Gastroesophageal sphincter (tissue), 4 donors: ENCODE data around the gene ZBTB7C. TPM values are rescaled to one million over a fixed set of nuclear protein-coding genes. Genes with fewer than 3 reads are reported as not detected.

Source experiments
- ATAC-seq: fragments of 150-250 bp; one replicate; pipeline ENCODE4 v1.9.1; 2016; ENCODE audit warnings: mild to moderate bottlenecking, moderate library complexity
- H3K27ac ChIP-seq, 4 donors: fragments of 200-600 bp; sonication (generic) in 3 of 4; 1 replicate in 3 of 4; 2 replicates in 1 of 4; pipeline ENCODE4 v1.5.1; 2016 to 2019
- H3K27me3 ChIP-seq: fragments of 200-600 bp; sonication (generic); one replicate; pipeline ENCODE4 v1.5.1; 2019
- H3K36me3 ChIP-seq, 2 donors: fragments of 200-600 bp; sonication (generic); one replicate each; pipeline ENCODE4 v1.5.1; 2019; ENCODE audit warnings: control low read depth in 1 of 2
- H3K4me1 ChIP-seq, 3 donors: fragments of 200-600 bp; sonication (generic); 1 replicate in 2 of 3; 2 replicates in 1 of 3; pipeline ENCODE4 v1.5.1; 2016 to 2019; ENCODE audit warnings: control low read depth in 2 of 3
- H3K4me3 ChIP-seq, 2 donors: fragments of 200-600 bp; sonication (generic); one replicate each; pipeline ENCODE4 v1.5.1; 2019; ENCODE audit warnings: mild to moderate bottlenecking in 1 of 2, moderate library complexity in 1 of 2
- H3K9me3 ChIP-seq, 3 donors: fragments of 200-600 bp; sonication (generic); one replicate each; pipeline ENCODE4 v1.5.1; 2017 to 2019; ENCODE audit warnings: control low read depth in 2 of 3
- EP300 ChIP-seq: sonication (generic); formaldehyde crosslinking; IDR thresholded peaks from one replicate; pipeline ENCODE4 v1.6.1; 2017; ENCODE audit warnings: antibody characterized with exemption, mild to moderate bottlenecking
- POLR2A ChIP-seq, 2 donors: fragments of 450-650 bp; IDR thresholded peaks; one replicate each; pipeline ENCODE4 v1.6.1; 2017; ENCODE audit warnings: antibody characterized with exemption in 2 of 2, mild to moderate bottlenecking in 2 of 2, moderate library complexity in 1 of 2
- POLR2AphosphoS5 ChIP-seq: sonication (generic); formaldehyde crosslinking; IDR thresholded peaks from one replicate; pipeline ENCODE4 v1.6.1; 2017; ENCODE audit warnings: antibody characterized with exemption
- WGBS, 2 donors: methylation state at CpG; one replicate each; pipeline ENCODE4 v1.1.5; 2018; ENCODE audit warnings: low coverage in 1 of 2; 5-methylcytosine and 5-hydroxymethylcytosine counted together
- total RNA-seq, 4 donors: library from RNA; depleted of rRNA; stranded (reverse); fragments of >200 nt; gene quantifications; one replicate each; pipeline ENCODE4 v1.1.0, GENCODE V29; 2016
- TF ChIP-seq, protein P1 (sequence below), 4 experiments: fragments of 200-600 bp in 2 of 4; fragments of 450-650 bp in 2 of 4; sonication (generic) in 1 of 4; IDR thresholded peaks; one replicate each; pipeline ENCODE4 v1.5.1; 2017 to 2019; ENCODE audit warnings: antibody characterized with exemption in 4 of 4, mild to moderate bottlenecking in 2 of 4, moderate library complexity in 2 of 4

Gene ZBTB7C
- total RNA-seq, 4 donors from 2014 or later, result 7.8 to 15.4 (median 11.8) TPM

DNA sequence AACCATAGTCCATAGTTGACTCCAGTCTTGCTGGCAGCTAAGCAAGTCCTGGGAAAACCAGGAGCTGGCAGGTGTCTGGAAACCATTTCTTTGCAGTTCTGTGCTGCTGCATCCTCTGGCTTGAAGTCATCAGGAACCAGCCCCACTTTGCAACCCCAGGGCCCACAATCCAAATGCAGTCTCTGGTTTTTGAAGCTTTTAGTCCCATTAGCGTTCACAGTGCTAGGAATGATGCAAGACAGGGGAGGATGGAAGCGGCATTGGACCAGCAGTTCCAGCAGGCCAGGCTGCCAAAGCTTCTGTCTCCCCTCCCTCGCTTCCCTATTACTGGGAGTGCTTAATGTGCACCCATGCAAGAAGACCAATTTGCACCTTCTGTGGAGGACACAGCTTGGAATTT lies 106.4 kb downstream of the ZBTB7C start:
- ATAC-seq, result no peak
- Histone ChIP-seq H3K27ac (no peak overlapping the region), H3K36me3 (no peaks in the 10 kb centered on the region), H3K27me3 (no peaks in the 10 kb centered on the region), H3K9me3 (no peaks in the 10 kb centered on the region), H3K4me3 (no peak overlapping the region), H3K4me1 (peaks cover 0 to 37% (median 0%) of the 10 kb centered on the region in 3 donors)
- WGBS, 2 donors, result 63% methylated on average over 2 of the region's 3 CpGs; no CpG with 5 or more reads in 1 of the 2 donors
- TF ChIP-seq EP300 (no peak), POLR2AphosphoS5 (no peak), POLR2A (IDR thresholded peaks at IDR 0.05) (no peak)
- TF ChIP-seq, protein P1, sequence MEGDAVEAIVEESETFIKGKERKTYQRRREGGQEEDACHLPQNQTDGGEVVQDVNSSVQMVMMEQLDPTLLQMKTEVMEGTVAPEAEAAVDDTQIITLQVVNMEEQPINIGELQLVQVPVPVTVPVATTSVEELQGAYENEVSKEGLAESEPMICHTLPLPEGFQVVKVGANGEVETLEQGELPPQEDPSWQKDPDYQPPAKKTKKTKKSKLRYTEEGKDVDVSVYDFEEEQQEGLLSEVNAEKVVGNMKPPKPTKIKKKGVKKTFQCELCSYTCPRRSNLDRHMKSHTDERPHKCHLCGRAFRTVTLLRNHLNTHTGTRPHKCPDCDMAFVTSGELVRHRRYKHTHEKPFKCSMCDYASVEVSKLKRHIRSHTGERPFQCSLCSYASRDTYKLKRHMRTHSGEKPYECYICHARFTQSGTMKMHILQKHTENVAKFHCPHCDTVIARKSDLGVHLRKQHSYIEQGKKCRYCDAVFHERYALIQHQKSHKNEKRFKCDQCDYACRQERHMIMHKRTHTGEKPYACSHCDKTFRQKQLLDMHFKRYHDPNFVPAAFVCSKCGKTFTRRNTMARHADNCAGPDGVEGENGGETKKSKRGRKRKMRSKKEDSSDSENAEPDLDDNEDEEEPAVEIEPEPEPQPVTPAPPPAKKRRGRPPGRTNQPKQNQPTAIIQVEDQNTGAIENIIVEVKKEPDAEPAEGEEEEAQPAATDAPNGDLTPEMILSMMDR (IDR thresholded peaks at IDR 0.05), result no peak

DNA sequence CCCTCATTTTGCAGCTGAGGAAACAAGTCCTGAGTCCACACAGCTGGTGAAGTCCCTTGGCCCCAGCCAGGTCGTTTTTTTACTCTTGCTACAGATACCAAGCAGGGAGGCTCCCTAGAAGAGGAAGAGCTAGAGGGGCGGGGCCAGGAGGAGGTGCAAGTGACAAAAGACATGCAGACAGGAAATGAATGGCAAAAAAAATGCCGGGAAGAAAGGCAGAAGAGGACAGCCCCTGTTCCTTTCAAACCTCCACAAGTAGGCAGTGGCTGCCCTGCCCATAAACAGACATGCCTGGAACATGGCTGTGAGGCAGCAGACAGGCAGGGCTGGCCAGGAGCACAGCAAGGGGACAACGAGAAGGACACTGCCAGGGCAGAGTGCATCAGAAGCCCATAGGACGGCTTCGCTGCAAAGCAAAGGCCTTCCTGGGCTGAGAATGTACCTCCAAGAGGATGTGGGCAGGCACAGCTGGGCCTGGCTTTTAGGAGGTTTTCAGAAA lies 108.7 kb downstream of the ZBTB7C start:
- H3K4me1 ChIP-seq, result peaks cover 0 to 23% (median 2%) of the 10 kb centered on the region in 3 donors
- H3K9me3 ChIP-seq, result no peaks in the 10 kb centered on the region
- no peak overlapping the region for H3K4me3 ChIP-seq
- no peaks in the 10 kb centered on the region for H3K36me3 ChIP-seq
- WGBS, 2 donors, result 13 to 46% methylated on average over 3 to 6 of the region's 6 CpGs
- no peak for TF ChIP-seq POLR2AphosphoS5
- TF ChIP-seq POLR2A (IDR thresholded peaks at IDR 0.05), result no peak
- TF ChIP-seq, protein P1 (IDR thresholded peaks at IDR 0.05), result no peak
- no peak for TF ChIP-seq EP300
- H3K27ac ChIP-seq, result no peak overlapping the region
- ATAC-seq, result peak; percentile 15
- H3K27me3 ChIP-seq, result no peaks in the 10 kb centered on the region

DNA sequence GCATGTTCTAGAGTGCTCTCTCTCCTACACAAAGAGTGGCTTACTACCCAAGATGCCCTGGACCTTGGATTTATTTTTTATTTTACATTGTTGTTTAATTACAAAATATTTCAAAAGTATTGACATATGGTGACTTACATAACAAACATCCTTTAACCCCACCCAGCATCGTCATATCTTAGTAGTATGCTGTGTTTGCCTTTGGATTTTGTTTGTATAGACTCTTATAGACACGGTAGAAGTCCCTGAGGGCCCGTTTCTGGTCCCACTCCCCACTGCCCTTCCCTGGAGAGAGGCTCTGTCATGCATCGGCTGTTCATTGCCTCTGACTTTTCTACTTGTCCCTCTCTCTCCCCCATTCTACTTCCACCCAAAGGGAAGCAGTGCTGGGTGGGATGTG lies 112.0 kb downstream of the ZBTB7C start:
- peaks cover 0 to 42% (median 15%) of the 10 kb centered on the region in 3 donors for H3K4me1 ChIP-seq
- WGBS, 2 donors, result 78 to 93% methylated on average over 4 of the region's 4 CpGs
- ATAC-seq, result no peak
- no peaks in the 10 kb centered on the region for H3K9me3 ChIP-seq
- H3K27me3 ChIP-seq, result no peaks in the 10 kb centered on the region
- TF ChIP-seq, protein P1 (IDR thresholded peaks at IDR 0.05), result no peak
- TF ChIP-seq EP300 (no peak), POLR2AphosphoS5 (no peak), POLR2A (IDR thresholded peaks at IDR 0.05) (no peak)
- H3K4me3 ChIP-seq, result no peak overlapping the region
- no peaks in the 10 kb centered on the region for H3K36me3 ChIP-seq
- H3K27ac ChIP-seq, result no peak overlapping the region

DNA sequence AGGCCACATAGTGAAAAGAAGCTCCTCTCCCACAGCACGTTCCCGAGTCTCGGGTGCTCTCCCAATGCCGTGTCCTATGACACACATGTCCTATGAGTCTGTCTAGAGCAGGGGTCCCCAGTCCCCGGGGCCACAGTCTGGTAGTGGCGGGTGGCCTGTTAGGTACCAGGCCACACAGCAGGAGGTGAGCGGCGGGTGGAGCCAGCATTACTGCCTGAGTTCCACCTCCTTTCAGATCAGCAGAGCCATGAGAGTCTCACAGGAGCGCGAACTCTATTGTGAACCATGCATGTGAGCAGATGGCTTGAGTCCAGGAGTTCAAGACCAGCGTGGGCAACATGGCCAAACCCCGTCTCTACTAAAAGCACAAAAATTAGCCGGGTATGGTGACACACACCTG lies 112.6 kb downstream of the ZBTB7C start:
- WGBS, 2 donors, result 96 to 97% methylated on average over 4 to 7 of the region's 13 CpGs
- no peaks in the 10 kb centered on the region for H3K36me3 ChIP-seq
- no peak for ATAC-seq
- H3K4me1 ChIP-seq, result peaks cover 0 to 42% (median 15%) of the 10 kb centered on the region in 3 donors
- TF ChIP-seq POLR2AphosphoS5 (no peak), POLR2A (IDR thresholded peaks at IDR 0.05) (no peak), EP300 (no peak)
- TF ChIP-seq, protein P1 (IDR thresholded peaks at IDR 0.05), result no peak
- no peak overlapping the region for H3K4me3 ChIP-seq
- peak overlapping the region in 1 of 4 donors; percentile 66 for H3K27ac ChIP-seq
- H3K9me3 ChIP-seq, result no peaks in the 10 kb centered on the region
- H3K27me3 ChIP-seq, result no peaks in the 10 kb centered on the region

DNA sequence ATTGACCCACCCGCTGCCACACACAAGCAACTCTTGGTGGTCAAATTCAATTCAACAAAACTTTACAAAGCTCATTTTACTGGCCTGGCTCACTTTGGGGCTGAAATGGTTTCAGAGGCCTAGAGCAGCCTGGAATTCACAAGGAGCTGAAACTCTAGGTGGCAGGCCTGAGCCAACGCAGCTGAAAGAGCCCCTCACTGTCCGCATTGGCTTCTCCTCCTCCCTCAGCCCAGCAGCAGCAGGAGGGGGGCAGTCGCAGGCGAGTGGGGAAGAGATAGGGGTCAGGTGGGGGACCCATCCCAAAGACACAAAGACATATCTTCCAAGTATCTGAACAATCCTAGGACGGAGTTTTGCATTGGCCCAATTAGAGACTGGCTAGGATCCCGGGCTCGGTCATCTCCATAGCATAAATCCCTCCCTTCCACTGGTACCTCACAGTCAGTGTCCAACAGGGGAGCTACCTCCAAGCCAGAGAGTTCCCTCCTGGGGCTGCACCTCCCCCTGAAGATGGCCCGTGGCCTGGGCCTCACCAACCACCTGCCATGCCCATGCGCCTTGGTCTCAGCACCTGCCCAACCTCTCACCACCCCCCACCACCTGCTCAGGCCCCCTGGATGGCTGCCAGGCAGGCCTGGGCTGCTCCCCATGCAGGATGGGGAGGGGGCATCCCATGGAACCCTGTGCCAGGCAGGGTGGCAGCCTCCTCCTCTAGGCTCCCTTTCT lies 113.4 kb downstream of the ZBTB7C start:
- TF ChIP-seq POLR2AphosphoS5, result no peak
- TF ChIP-seq, protein P1 (IDR thresholded peaks at IDR 0.05), result peak in 1 of 4 experiments; percentile 52
- ATAC-seq, result no peak
- Histone ChIP-seq H3K36me3 (no peaks in the 10 kb centered on the region), H3K4me3 (no peak overlapping the region), H3K9me3 (no peaks in the 10 kb centered on the region), H3K27ac (peak overlapping the region in 3 of 4 donors; percentile 46 to 78 (median 66)), H3K27me3 (no peaks in the 10 kb centered on the region), H3K4me1 (peaks cover 0 to 38% (median 15%) of the 10 kb centered on the region in 3 donors)
- WGBS, 2 donors, result 83 to 95% methylated on average over 1 to 3 of the region's 10 CpGs
